Measurements from ENCODE around the gene THAP4.
A peak's percentile ranks its signal among the peaks of the same experiment; 100 is the strongest.
"Not testable (repeated sequence)": the region's sequence is repeated elsewhere in the genome, so short reads cannot be mapped to it uniquely, and the experiment has no call there.

Gene THAP4

DNA sequence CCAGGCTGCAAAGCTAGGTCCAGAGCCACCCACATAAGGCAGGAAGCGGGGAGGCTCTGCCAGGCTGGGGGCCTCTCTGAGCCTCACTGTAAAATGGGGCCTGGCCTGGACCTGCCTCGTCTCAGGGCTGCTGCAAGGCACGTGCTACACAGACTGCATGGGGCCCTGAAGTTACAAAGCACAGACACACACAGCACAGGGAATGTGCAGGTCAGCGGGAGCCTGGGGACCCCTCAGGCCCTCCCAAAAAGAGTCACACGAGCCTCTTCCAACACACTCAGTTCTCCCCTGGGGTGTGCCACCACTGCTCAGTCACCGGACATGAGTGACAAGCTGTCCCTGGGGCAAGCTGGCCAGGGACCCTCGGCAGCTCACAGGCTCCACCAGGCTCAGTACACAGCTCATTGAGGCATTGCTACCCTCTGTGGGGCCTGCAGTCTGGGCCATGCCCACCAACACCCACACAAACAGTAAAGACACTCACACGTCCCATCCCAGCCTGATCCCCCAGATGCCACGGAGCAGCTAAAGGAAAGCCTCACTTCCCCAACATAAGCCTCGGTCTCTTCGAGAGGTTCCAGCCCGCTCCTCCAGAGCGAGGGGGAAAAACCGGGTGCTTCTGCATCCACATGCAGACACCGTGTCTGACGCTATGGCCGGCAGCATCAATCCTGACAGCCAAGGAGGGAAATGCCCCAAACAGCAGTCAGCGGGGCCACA is 44.7 kb downstream of the THAP4 start:
- no peak for DNase-seq (ENCODE audit: low spot score in 2 of 2)
- Mint-ChIP-seq H3K27ac (no peak overlapping the region), H3K36me3 (peaks cover 46% of the 10 kb centered on the region), H3K4me1 (peaks cover 7% of the 10 kb centered on the region), H3K9me3 (peaks cover 3% of the 10 kb centered on the region), H3K4me3 (no peak overlapping the region)
- no peak for ATAC-seq

- H3K4me3 Mint-ChIP-seq; DNase-seq (ENCODE audit: low spot score in 2 of 2); H3K4me1 Mint-ChIP-seq; H3K27ac Mint-ChIP-seq; ATAC-seq: not testable (repeated sequence)
- peaks cover 12% of the 10 kb centered on the region for H3K9me3 Mint-ChIP-seq
- H3K36me3 Mint-ChIP-seq: peaks cover 44% of the 10 kb centered on the region
Measured at GRCh38 chr2:241590496-241591455, 46.2 kb downstream of the THAP4 start.

DNA sequence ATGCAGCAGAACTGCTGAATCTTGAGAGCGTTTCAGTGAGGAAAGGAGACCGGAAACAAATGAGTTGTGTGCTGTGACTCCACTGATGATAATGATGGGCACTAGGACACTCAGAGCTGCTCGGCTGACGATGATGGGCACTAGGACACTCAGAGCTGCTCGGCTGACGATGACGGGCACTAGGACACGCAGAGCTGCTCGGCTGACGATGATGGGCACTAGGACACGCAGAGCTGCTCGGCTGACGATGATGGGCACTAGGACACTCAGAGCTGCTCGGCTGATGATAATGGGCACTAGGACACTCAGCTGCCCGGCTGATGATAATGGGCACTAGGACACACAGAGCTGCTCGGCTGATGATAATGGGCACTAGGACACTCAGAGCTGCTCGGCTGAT is 47.1 kb downstream of the THAP4 start:
- H3K4me3 Mint-ChIP-seq; H3K4me1 Mint-ChIP-seq; DNase-seq (ENCODE audit: low spot score in 2 of 2); H3K27ac Mint-ChIP-seq; ATAC-seq: not testable (repeated sequence)
- Mint-ChIP-seq H3K36me3 (peaks cover 44% of the 10 kb centered on the region), H3K9me3 (peaks cover 12% of the 10 kb centered on the region)

GRCh38 chr2:241586564-241587264 is 50.2 kb downstream of the THAP4 start:
- H3K4me1 Mint-ChIP-seq: peaks cover 7% of the 10 kb centered on the region
- peaks cover 58% of the 10 kb centered on the region for H3K36me3 Mint-ChIP-seq
- H3K4me3 Mint-ChIP-seq: no peak overlapping the region
- H3K27ac Mint-ChIP-seq: no peak overlapping the region
- no peak for DNase-seq (ENCODE audit: low spot score in 2 of 2)
- H3K9me3 Mint-ChIP-seq: peaks cover 12% of the 10 kb centered on the region
- no peak for ATAC-seq

DNA sequence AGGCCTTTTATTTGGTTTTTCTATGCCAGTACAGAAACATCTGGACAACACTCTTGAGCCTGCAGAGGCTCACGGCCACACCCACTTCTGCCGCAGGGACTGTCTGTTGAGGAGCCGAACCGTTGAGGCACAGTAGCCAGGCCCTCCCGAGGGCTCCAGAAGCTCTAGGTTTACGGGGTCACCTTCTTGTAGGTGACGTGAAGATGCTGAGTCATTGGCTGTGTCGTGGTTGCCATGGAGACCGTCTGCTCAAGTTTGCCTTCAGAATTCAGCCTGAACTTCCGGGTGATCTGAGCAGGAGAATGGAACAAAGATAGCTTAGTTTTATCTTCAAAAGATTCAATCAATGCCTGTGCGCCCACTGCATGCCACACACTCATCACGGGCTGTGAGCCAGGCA is 52.5 kb downstream of the THAP4 start:
- ATAC-seq (no peak), DNase-seq (ENCODE audit: low spot score in 2 of 2) (no peak)
- Mint-ChIP-seq H3K27ac (no peak overlapping the region), H3K9me3 (peaks cover 12% of the 10 kb centered on the region), H3K36me3 (peaks cover 58% of the 10 kb centered on the region), H3K4me1 (peaks cover 5% of the 10 kb centered on the region), H3K4me3 (no peak overlapping the region)

- no peak overlapping the region for H3K4me3 Mint-ChIP-seq
- DNase-seq (ENCODE audit: low spot score in 2 of 2): no peak
- H3K9me3 Mint-ChIP-seq: peaks cover 8% of the 10 kb centered on the region
- no peak for ATAC-seq
- peaks cover 48% of the 10 kb centered on the region for H3K36me3 Mint-ChIP-seq
- H3K4me1 Mint-ChIP-seq: no peaks in the 10 kb centered on the region
- no peak overlapping the region for H3K27ac Mint-ChIP-seq
Measured at GRCh38 chr2:241582806-241583205, 54.2 kb downstream of the THAP4 start.

DNA sequence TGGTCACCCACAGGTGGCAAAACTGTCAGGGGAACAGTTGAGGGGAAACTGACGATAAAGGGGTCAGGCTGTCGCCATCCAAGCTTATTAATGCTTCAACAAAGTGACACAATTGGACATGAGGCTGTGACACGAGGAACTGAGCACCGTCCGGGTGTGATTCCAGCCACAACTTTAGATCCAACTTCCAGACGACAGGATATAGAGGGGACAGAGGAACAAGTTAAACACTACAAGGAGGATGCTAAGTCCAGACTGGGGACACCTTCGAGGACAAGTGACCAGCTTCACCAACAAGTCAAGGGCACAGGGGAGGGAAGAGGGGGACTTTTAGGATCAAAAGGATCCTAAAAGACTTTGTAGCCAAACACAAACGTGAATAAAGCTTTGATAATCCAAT is 54.6 kb downstream of the THAP4 start:
- H3K36me3 Mint-ChIP-seq: peaks cover 43% of the 10 kb centered on the region
- ATAC-seq (no peak), DNase-seq (ENCODE audit: low spot score in 2 of 2) (no peak)
- H3K4me1 Mint-ChIP-seq: no peaks in the 10 kb centered on the region
- H3K4me3 Mint-ChIP-seq: no peak overlapping the region
- no peak overlapping the region for H3K27ac Mint-ChIP-seq
- H3K9me3 Mint-ChIP-seq: peaks cover 8% of the 10 kb centered on the region

DNA sequence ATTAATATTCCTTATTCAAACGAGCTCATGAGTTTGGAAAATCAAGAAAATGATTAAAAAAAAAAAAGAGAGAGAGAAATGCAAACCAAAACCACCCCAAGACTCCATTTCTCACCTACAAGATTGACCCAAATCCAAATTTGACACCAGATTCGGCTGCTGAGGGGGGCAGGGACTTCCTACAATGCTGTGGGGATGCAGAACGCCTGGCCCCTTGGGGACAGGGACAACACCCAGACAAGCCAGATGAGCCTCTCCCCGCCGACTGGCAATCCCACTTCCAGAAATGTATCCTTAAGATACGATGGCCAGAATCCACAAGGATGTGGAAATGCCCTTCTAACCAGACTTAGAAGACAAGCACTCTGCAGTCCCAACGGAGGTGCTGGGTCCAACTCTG is 57.7 kb downstream of the THAP4 start:
- ATAC-seq (no peak), DNase-seq (ENCODE audit: low spot score in 2 of 2) (no peak)
- H3K4me1 Mint-ChIP-seq: no peaks in the 10 kb centered on the region
- no peak overlapping the region for H3K4me3 Mint-ChIP-seq
- H3K36me3 Mint-ChIP-seq: peaks cover 23% of the 10 kb centered on the region
- H3K9me3 Mint-ChIP-seq: no peaks in the 10 kb centered on the region
- no peak overlapping the region for H3K27ac Mint-ChIP-seq

DNA sequence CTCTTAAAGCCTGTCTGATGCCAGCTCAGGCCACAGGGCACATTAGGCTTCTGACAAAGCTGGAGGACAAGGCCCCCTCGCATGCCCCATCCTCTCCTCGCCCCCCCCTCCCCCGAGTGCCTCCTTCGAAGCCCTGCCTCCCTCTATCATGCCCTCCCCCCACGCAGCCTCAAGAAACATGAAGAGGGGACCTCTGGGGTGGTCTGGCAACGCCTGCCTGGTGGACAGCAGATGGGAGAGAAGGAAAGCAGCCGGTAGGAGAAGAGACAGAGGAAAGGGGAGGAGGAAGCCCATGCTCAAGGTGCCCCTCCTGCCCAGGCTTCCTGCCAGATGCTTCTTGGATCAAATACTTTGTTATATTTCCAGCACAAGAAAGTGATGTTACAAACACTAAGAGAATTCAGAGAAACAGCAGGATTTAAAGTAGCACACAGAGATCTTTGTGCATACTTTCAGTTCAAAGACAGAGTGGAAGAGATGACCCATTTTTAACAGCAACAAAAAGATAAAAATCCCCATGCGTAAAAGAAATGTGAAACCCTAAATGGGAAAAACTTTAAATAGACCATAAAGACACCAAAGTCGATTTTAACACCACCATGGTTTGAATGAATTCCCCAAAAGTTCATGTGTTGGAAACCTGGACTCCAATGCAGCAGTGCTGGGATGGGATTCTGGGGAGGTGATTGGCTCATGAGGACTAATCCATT is 59.4 kb downstream of the THAP4 start:
- DNase-seq (ENCODE audit: low spot score in 2 of 2) (no peak), ATAC-seq (no peak)
- Mint-ChIP-seq H3K27ac (no peak overlapping the region), H3K4me3 (no peak overlapping the region), H3K4me1 (no peaks in the 10 kb centered on the region), H3K36me3 (peaks cover 14% of the 10 kb centered on the region), H3K9me3 (no peaks in the 10 kb centered on the region)

- Mint-ChIP-seq H3K4me3 (no peak overlapping the region), H3K27ac (no peak overlapping the region), H3K4me1 (no peaks in the 10 kb centered on the region), H3K9me3 (no peaks in the 10 kb centered on the region), H3K36me3 (peaks cover 14% of the 10 kb centered on the region)
- DNase-seq (ENCODE audit: low spot score in 2 of 2) (no peak), ATAC-seq (no peak)
Measured at GRCh38 chr2:241576293-241576654, 60.7 kb downstream of the THAP4 start.

- no peak overlapping the region for H3K27ac Mint-ChIP-seq
- H3K36me3 Mint-ChIP-seq: peaks cover 14% of the 10 kb centered on the region
- ATAC-seq (no peak), DNase-seq (ENCODE audit: low spot score in 2 of 2) (no peak)
- no peak overlapping the region for H3K4me3 Mint-ChIP-seq
- H3K9me3 Mint-ChIP-seq: no peaks in the 10 kb centered on the region
- H3K4me1 Mint-ChIP-seq: no peaks in the 10 kb centered on the region
Measured at GRCh38 chr2:241575624-241576292, 61.2 kb downstream of the THAP4 start.

GRCh38 chr2:241574911-241575623 is 61.9 kb downstream of the THAP4 start:
- H3K27ac Mint-ChIP-seq: no peak overlapping the region
- DNase-seq (ENCODE audit: low spot score in 2 of 2): no peak
- H3K4me1 Mint-ChIP-seq: no peaks in the 10 kb centered on the region
- H3K36me3 Mint-ChIP-seq: peaks cover 14% of the 10 kb centered on the region
- no peak overlapping the region for H3K4me3 Mint-ChIP-seq
- ATAC-seq: no peak
- H3K9me3 Mint-ChIP-seq: no peaks in the 10 kb centered on the region

- H3K9me3 Mint-ChIP-seq: no peaks in the 10 kb centered on the region
- no peak overlapping the region for H3K4me3 Mint-ChIP-seq
- H3K36me3 Mint-ChIP-seq: peaks cover 14% of the 10 kb centered on the region
- ATAC-seq: peak; percentile 9
- no peak overlapping the region for H3K27ac Mint-ChIP-seq
- DNase-seq (ENCODE audit: low spot score in 2 of 2): no peak
- H3K4me1 Mint-ChIP-seq: no peaks in the 10 kb centered on the region
Measured at GRCh38 chr2:241573741-241574140, 63.2 kb downstream of the THAP4 start.

All from stimulated activated effector memory CD8-positive, alpha-beta T cell treated with anti-CD3 and anti-CD28 coated beads, Interleukin-12 subunit alpha, Interleukin-12 subunit beta, amount 100 ng/mL, for 72 hours (primary cell).